Gastrocnemius medialis (tissue), 4 donors: ENCODE measurements around the gene USP9Y.

Experiments used
- CTCF ChIP-seq, 5 experiments: fragments of 450-650 bp in 3 of 5; fragments of 200-600 bp in 2 of 5; sonication (generic) in 2 of 5; IDR thresholded peaks in 4 of 5; conservative IDR thresholded peaks in 1 of 5; 1 replicate in 4 of 5; 2 replicates in 1 of 5; pipeline ENCODE4 v1.5.1; 2016 to 2019; ENCODE audit warnings: antibody characterized with exemption in 5 of 5, mild to moderate bottlenecking in 3 of 5, moderate library complexity in 3 of 5
- POLR2A ChIP-seq, 2 donors: fragments of 450-650 bp; IDR thresholded peaks; one replicate each; pipeline ENCODE4 v1.6.1; 2017; ENCODE audit warnings: antibody characterized with exemption in 2 of 2, mild to moderate bottlenecking in 2 of 2, moderate library complexity in 2 of 2

GRCh38 chrY:12855791-12856275 is 154.8 kb downstream of the USP9Y start:
- TF ChIP-seq POLR2A (IDR thresholded peaks at IDR 0.05) (no peak), CTCF (IDR thresholded peaks at IDR 0.05 in 4 of 5, conservative IDR thresholded peaks at IDR 0.05 in 1 of 5) (no peak)
